Astrocyte (in vitro differentiated cells and primary cell): Measurements from ENCODE around the gene DNAL4. TPM values are rescaled to one million over a fixed set of nuclear protein-coding genes. Genes with fewer than 3 reads are reported as not detected.
A peak's percentile ranks its signal among the peaks of the same experiment; 100 is the strongest.

Experiments used
- DNase-seq: peaks from one replicate; pipeline ENCODE4 v3.0.0-alpha.2; 2010; ENCODE audit warnings: low read depth
- FAIRE-seq: peaks from 2 replicates; lab custom pipeline; 2011; peaks lifted over from hg19 to GRCh38; lab: Jason Lieb, UNC
- H2AFZ ChIP-seq: 2 replicates; pipeline ENCODE4 v1.6.0; 2012; ENCODE audit warnings: low read depth, low read length, inconsistent platforms
- H3K27ac ChIP-seq: 2 replicates; pipeline ENCODE4 v1.5.1; 2011; ENCODE audit warnings: low read depth, low read length, inconsistent platforms
- H3K27me3 ChIP-seq: 2 replicates; pipeline ENCODE4 v1.6.0; 2011; ENCODE audit warnings: low read length, inconsistent platforms; ENCODE audit not compliant: insufficient read depth
- H3K36me3 ChIP-seq: 2 replicates; pipeline ENCODE4 v1.5.1; 2011; ENCODE audit warnings: low read length, inconsistent platforms; ENCODE audit not compliant: insufficient read depth
- H3K4me1 ChIP-seq: 2 replicates; pipeline ENCODE4 v1.5.1; 2011; ENCODE audit warnings: low read length, inconsistent platforms; ENCODE audit not compliant: insufficient read depth
- H3K4me2 ChIP-seq: 2 replicates; pipeline ENCODE4 v1.6.0; 2012; ENCODE audit warnings: low read length, inconsistent platforms
- H3K4me3 ChIP-seq: 2 replicates; pipeline ENCODE4 v1.5.1; 2011; ENCODE audit warnings: low read depth, mild to moderate bottlenecking, low read length, inconsistent platforms; ENCODE audit not compliant: insufficient read depth
- H3K79me2 ChIP-seq: 2 replicates; pipeline ENCODE4 v1.6.0; 2012; ENCODE audit warnings: mild to moderate bottlenecking, low read length, inconsistent platforms; ENCODE audit not compliant: insufficient read depth
- H3K9ac ChIP-seq: 2 replicates; pipeline ENCODE4 v1.6.0; 2012; ENCODE audit warnings: mild to moderate bottlenecking, low read length, inconsistent platforms
- H3K9me3 ChIP-seq: 2 replicates; pipeline ENCODE4 v1.5.1; 2012; ENCODE audit warnings: low read depth, mild to moderate bottlenecking, low read length, inconsistent platforms; ENCODE audit not compliant: insufficient read depth
- H4K20me1 ChIP-seq: 2 replicates; pipeline ENCODE4 v1.6.0; 2012; ENCODE audit warnings: low read length, inconsistent platforms; ENCODE audit not compliant: insufficient read depth
- H3K27ac Mint-ChIP-seq: one replicate; pipeline ENCODE4 v1.8.0; 2021; ENCODE audit warnings: mild to moderate bottlenecking, mixed read lengths; ENCODE audit not compliant: unreplicated experiment
- H3K27me3 Mint-ChIP-seq: one replicate; pipeline ENCODE4 v1.8.0; 2021; ENCODE audit warnings: low read depth, mixed read lengths; ENCODE audit not compliant: unreplicated experiment
- H3K36me3 Mint-ChIP-seq: one replicate; pipeline ENCODE4 v1.8.0; 2021; ENCODE audit warnings: low read depth, mixed read lengths; ENCODE audit not compliant: unreplicated experiment
- H3K4me1 Mint-ChIP-seq: one replicate; pipeline ENCODE4 v1.8.0; 2021; ENCODE audit warnings: low read depth, mixed read lengths; ENCODE audit not compliant: unreplicated experiment
- H3K4me3 Mint-ChIP-seq: one replicate; pipeline ENCODE4 v1.8.0; 2021; ENCODE audit warnings: mild to moderate bottlenecking, moderate library complexity, mixed read lengths; ENCODE audit not compliant: unreplicated experiment
- H3K9me3 Mint-ChIP-seq: one replicate; pipeline ENCODE4 v1.8.0; 2021; ENCODE audit warnings: mild to moderate bottlenecking, mixed read lengths; ENCODE audit not compliant: unreplicated experiment
- CTCF ChIP-seq: IDR thresholded peaks from 2 replicates; pipeline ENCODE4 v1.5.1; 2011; ENCODE audit warnings: low read depth, mild to moderate bottlenecking, inconsistent platforms, low read length, moderate library complexity; ENCODE audit not compliant: insufficient read depth
- EZH2 ChIP-seq: IDR thresholded peaks from 2 replicates; pipeline ENCODE4 v1.6.1; 2012; ENCODE audit warnings: mild to moderate bottlenecking, low read length, inconsistent platforms; ENCODE audit not compliant: insufficient read depth
- total RNA-seq: library from RNA; stranded (reverse); gene quantifications from 2 replicates; pipeline ENCODE4 v1.2.1, GENCODE V29; 2021

The DNAL4 gene
- total RNA-seq, 1 donor from 2014 or later = 12.8 TPM

GRCh38 chr22:38760477-38761201 is 33.3 kb downstream of the DNAL4 start:
- Histone ChIP-seq H3K27me3 (no peaks in the 10 kb centered on the region), H3K9me3 (no peaks in the 10 kb centered on the region), H3K4me2 (no peak overlapping the region), H3K79me2 (no peaks in the 10 kb centered on the region), H4K20me1 (no peaks in the 10 kb centered on the region), H3K27ac (no peak overlapping the region), H3K9ac (no peak overlapping the region), H3K4me3 (no peak overlapping the region), H2AFZ (no peak overlapping the region), H3K36me3 (no peaks in the 10 kb centered on the region), H3K4me1 (peaks cover 15% of the 10 kb centered on the region)
- Mint-ChIP-seq H3K27me3 (peaks cover 1% of the 10 kb centered on the region), H3K9me3 (no peaks in the 10 kb centered on the region), H3K4me1 (peaks cover 1% of the 10 kb centered on the region), H3K27ac (no peak overlapping the region), H3K36me3 (no peaks in the 10 kb centered on the region), H3K4me3 (no peak overlapping the region)
- TF ChIP-seq CTCF (no peak), EZH2 (no peak)
- FAIRE-seq (no peak), DNase-seq (no peak)

- Mint-ChIP-seq H3K27ac (peak overlapping the region; percentile 75), H3K36me3 (no peaks in the 10 kb centered on the region), H3K4me1 (peaks cover 1% of the 10 kb centered on the region), H3K27me3 (peaks cover 1% of the 10 kb centered on the region), H3K4me3 (no peak overlapping the region), H3K9me3 (no peaks in the 10 kb centered on the region)
- Histone ChIP-seq H3K79me2 (peaks cover 10% of the 10 kb centered on the region), H3K4me3 (no peak overlapping the region), H3K9me3 (no peaks in the 10 kb centered on the region), H3K27ac (no peak overlapping the region), H3K4me1 (peaks cover 19% of the 10 kb centered on the region), H3K9ac (no peak overlapping the region), H2AFZ (no peak overlapping the region), H3K36me3 (no peaks in the 10 kb centered on the region), H3K4me2 (no peak overlapping the region), H4K20me1 (no peaks in the 10 kb centered on the region), H3K27me3 (no peaks in the 10 kb centered on the region)
- no peak for DNase-seq
- TF ChIP-seq CTCF (no peak), EZH2 (no peak)
- no peak for FAIRE-seq
These were observed 34.9 kb downstream of the DNAL4 start for GRCh38 chr22:38759005-38759404.

GRCh38 chr22:38758276-38758945 is 35.5 kb downstream of the DNAL4 start:
- no peaks in the 10 kb centered on the region for H3K36me3 Mint-ChIP-seq
- Histone ChIP-seq H3K4me3 (no peak overlapping the region), H2AFZ (no peak overlapping the region), H3K9ac (no peak overlapping the region), H4K20me1 (no peaks in the 10 kb centered on the region), H3K4me1 (peaks cover 18% of the 10 kb centered on the region), H3K27me3 (no peaks in the 10 kb centered on the region), H3K79me2 (peaks cover 16% of the 10 kb centered on the region), H3K9me3 (no peaks in the 10 kb centered on the region), H3K36me3 (no peaks in the 10 kb centered on the region), H3K27ac (no peak overlapping the region), H3K4me2 (no peak overlapping the region)
- DNase-seq (no peak), FAIRE-seq (no peak)
- H3K4me1 Mint-ChIP-seq = peaks cover 1% of the 10 kb centered on the region
- TF ChIP-seq CTCF (no peak), EZH2 (no peak)
- no peak overlapping the region for H3K27ac Mint-ChIP-seq
- H3K4me3 Mint-ChIP-seq = no peak overlapping the region
- H3K27me3 Mint-ChIP-seq = peaks cover 1% of the 10 kb centered on the region
- H3K9me3 Mint-ChIP-seq = no peaks in the 10 kb centered on the region
